Right hindlimb (tissue), 1 donor: ENCODE results near the gene KRTAP5-3.
A peak's percentile ranks its signal among the peaks of the same experiment; 100 is the strongest.
"Not testable (repeated sequence)": the region's sequence is repeated elsewhere in the genome, so short reads cannot be mapped to it uniquely, and the experiment has no call there.

ENCODE experiments used
- DNase-seq: peaks from one replicate; pipeline ENCODE4 v3.0.0-alpha.2; 2018

Gene KRTAP5-3

GRCh38 chr11:1575756-1576155, 32.5 kb downstream of the KRTAP5-3 start:
- not testable (repeated sequence) for DNase-seq

GRCh38 chr11:1574933-1575242, 33.4 kb downstream of the KRTAP5-3 start:
- no peak for DNase-seq

GRCh38 chr11:1574238-1574932, 33.9 kb downstream of the KRTAP5-3 start:
- DNase-seq, result peak; percentile 60

GRCh38 chr11:1573903-1574237, 34.4 kb downstream of the KRTAP5-3 start:
- DNase-seq, result no peak

GRCh38 chr11:1573077-1573902, 35.0 kb downstream of the KRTAP5-3 start:
- DNase-seq, result no peak

- peak; percentile 90 for DNase-seq
Measured at GRCh38 chr11:1572197-1573076, 35.8 kb downstream of the KRTAP5-3 start, which contains the start of gene DUSP8. TSS of gene DUSP8 (minus strand) at chr11:1572271. CDS start at chr11:1565826, 6,445 bp downstream.

DNA sequence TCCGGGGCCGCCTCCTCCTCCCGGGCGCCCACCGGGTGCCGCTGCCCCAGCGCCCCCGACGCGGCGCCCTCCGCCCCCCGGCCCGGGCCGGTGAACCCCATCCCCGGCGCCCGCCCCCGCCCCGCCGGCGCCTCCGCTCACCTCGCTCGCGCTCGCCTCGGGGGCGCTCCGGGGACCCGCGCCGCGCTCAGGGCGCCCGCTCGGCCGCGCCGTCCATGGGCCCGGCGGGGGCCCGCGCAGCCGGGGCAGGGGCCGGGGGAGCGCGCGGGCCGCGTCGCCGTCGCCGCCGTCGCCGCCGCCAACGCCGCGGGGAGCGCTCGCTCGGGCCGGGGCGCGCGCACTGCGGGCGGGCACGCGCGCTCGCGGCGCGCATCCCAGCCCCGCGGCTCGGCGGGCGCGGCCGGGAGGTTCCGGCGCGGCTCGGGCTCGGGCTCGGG, 36.5 kb downstream of the KRTAP5-3 start:
- DNase-seq, result no peak

DNA sequence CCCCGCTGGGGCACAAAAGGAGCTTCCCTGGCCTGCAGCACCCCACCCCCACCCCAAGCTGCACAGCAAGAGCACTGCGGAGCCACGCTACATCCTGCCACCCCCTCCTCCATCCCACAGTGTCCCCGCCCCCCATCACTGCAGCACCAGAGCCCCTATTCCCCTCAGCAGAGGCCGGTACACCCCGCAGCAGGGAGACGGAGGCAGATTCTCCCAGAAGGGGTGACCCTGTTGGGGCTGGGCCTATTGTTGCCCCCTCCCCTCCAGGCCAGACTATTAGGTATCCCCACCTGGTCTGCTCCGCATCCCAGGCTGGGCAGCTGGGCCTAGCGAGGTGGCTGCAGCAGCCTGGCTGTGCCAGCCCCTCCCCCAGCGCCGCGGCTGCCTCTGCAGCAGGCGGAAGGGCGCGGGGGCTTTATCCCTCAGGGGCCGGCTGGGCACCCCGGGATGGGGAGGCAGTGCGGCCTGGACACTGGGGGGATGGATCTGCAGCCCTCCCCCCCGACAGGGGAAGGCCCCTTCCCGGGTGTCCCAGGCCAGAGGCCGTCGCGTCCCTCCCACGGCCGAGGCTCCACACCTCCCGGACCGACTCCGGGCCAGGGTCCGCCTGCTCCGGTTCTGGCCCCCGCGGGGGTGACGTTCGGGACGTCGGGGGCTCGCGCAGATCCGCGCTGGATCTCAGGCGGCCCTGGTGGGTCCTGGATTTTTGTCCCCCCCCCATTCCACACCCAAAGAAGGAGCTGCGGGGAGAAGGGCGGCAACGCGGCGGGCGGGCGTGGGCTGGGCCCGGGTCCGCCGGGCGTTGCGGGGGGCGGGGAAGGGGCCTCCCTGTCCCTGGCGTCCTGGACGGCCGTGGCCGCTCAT, 37.1 kb downstream of the KRTAP5-3 start:
- DNase-seq, result peak; percentile 49

DNA sequence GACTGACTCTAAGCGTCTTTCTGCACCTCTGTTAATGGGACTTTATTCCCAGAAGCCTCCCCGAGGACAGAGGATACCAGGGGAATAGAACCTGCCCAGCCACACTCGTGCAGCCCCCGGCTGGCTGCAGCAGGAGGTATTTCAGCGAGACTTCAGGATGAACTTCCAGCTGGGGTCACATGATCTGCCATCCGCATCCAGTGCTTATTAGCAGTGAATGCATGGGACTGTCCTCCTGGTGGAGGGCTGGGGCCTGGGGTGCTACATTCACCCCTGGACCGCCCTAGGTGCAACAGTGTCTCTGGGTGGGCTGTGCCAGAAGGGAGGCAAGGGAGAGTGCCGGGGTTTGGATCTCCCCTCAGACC, 37.8 kb downstream of the KRTAP5-3 start:
- DNase-seq, result no peak

GRCh38 chr11:1570001-1570453, 38.2 kb downstream of the KRTAP5-3 start:
- no peak for DNase-seq

- no peak for DNase-seq
Measured at GRCh38 chr11:1569251-1569780, 38.9 kb downstream of the KRTAP5-3 start.

DNA sequence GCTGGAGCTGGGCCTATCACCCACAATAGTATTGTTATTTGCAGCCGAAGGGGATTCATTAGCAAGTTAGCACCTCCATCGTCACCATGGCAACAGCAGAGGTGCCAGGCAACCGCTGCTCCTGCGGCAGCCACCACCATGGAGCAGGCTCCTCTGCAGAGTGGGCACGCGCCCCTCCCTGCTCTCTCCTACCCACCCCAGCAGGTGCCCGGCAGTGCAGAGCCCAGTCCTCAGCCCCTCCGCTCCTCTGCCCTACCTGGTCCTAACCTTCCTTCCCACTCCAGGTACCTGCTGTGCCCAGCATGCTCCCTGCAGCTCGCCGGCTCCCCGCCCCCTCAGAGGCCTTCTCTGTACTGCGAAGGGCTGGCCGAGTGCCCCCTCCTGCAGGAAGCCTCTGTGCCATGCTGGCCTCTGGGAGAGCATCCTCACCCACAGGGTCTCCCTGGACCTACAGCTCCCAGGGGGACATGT, 39.8 kb downstream of the KRTAP5-3 start:
- DNase-seq, result peak; percentile 15

- DNase-seq, result peak; percentile 16
Measured at GRCh38 chr11:1567721-1568100, 40.6 kb downstream of the KRTAP5-3 start.

GRCh38 chr11:1567052-1567720, 41.1 kb downstream of the KRTAP5-3 start:
- peak; percentile 14 for DNase-seq

DNA sequence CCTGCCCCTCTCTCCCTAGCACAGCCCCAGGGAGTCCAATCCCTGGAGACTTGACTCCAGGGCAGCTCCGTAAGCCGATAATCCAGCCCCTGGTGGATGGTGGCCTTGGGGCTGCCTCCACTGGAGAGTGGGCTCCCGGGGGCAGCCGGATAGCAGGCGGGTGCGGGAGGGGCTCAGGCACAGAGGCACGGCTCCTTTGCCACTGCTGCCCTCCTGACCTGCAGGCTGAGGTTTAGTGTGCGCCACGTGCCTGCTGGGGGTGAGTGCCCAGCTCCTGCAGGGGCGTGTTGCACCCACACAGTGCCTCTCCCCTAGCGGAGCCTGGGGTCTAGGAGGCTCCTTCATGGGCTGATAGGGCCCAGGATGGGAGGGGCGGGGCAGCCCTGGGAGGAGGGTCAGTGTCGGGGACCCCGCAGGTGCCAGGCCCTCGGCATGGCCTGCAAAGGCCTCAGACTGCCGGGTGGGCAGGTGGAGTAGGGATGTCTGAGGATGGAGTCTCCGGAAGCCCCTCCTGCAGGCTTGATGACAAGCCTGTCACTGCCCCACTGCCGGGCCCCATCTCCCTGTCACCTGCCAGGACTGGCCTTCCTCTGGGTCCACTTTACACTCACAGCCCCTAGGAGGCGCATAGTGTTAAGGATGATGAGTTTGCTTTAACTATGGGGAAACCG, 41.7 kb downstream of the KRTAP5-3 start:
- no peak for DNase-seq

DNA sequence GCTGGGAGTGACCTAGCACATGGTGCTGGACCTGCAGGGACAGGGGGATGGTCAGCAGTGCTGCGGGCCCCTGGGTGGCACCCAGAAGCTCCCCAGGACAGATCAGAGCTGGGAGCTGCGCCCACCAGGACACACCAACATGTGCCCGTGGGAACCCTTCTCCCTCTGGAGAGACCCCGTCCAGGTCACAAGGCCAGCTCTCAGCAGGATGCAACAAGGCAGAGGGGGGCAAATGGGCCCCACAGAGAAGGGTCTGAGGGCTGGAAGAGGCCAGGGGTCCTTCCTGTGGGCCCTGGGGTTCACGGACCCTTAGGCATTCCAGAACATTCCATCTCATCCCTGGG, 42.4 kb downstream of the KRTAP5-3 start:
- DNase-seq, result no peak

- peak; percentile 24 for DNase-seq
Measured at GRCh38 chr11:1565173-1565903, 42.9 kb downstream of the KRTAP5-3 start.

- peak; percentile 75 for DNase-seq
Measured at GRCh38 chr11:1564535-1565172, 43.6 kb downstream of the KRTAP5-3 start.

DNA sequence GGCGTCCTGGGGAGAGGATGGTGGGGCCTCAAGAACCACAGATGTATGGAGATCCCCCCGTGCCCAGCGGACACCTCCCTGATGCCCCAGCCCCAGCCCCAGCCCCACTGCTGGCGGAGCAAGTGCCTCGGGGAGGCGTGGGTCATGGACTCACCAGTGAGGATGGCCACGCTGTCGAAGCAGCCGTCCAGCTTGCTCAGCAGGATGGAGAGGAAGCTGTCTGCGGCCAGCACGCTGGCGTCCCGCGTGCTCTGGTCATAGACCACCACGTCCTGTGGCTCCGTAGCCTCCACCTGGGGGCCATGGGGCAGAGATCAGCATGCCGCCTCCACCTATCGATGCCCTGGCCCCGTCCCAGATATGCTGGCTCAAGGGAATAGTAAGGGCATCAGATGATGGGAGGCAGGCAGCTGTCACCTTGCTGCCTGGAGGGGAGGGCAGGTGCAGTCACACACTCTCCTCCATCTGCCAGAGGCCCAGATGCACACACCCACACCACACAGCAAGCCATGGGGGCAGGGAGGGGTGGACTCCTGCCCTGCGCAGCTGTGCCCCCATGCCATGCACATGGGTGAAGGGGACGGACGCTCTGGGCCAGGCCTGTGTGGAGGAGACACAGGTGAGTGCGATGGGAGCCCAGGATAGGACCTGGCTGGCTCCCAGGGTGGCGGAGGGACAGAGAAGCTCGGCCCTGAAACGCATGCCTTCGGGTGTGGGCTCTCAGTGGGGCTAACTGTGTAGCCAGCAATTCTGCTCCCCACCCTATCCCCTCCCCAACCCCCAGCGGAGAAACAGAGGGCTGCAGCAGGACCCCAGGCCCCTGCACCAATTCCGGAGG, 44.3 kb downstream of the KRTAP5-3 start:
- peak; percentile 15 for DNase-seq
